Neural crest cell (in vitro differentiated cells): ENCODE data around the gene GFRA3. TPM values are rescaled to one million over a fixed set of nuclear protein-coding genes. Genes with fewer than 3 reads are reported as not detected.
A peak's percentile ranks its signal among the peaks of the same experiment; 100 is the strongest.
"Not testable (repeated sequence)": the region's sequence is repeated elsewhere in the genome, so short reads cannot be mapped to it uniquely, and the experiment has no call there.

ENCODE experiments used
- DNase-seq: peaks from one replicate; pipeline ENCODE4 v3.0.0; 2021; ENCODE audit warnings: low read depth, mixed read lengths, low spot score
- H3K27ac Mint-ChIP-seq: one replicate; pipeline ENCODE4 v1.8.0; 2021; ENCODE audit warnings: mild to moderate bottlenecking, mixed read lengths; ENCODE audit not compliant: unreplicated experiment
- H3K27me3 Mint-ChIP-seq: 2 replicates; pipeline ENCODE4 v1.8.0; 2021; ENCODE audit warnings: low read depth, mild to moderate bottlenecking, mixed read lengths
- H3K36me3 Mint-ChIP-seq: 2 replicates; pipeline ENCODE4 v1.8.0; 2021; ENCODE audit warnings: low read depth, mild to moderate bottlenecking, mixed read lengths
- H3K4me1 Mint-ChIP-seq: 2 replicates; pipeline ENCODE4 v1.8.0; 2021; ENCODE audit warnings: mixed read lengths
- H3K4me3 Mint-ChIP-seq: one replicate; pipeline ENCODE4 v1.8.0; 2021; ENCODE audit warnings: mild to moderate bottlenecking, mixed read lengths
- H3K9me3 Mint-ChIP-seq: 2 replicates; pipeline ENCODE4 v1.8.0; 2021; ENCODE audit warnings: mixed read lengths
- total RNA-seq: library from RNA; stranded (reverse); gene quantifications from 2 replicates; pipeline ENCODE4 v1.2.1, GENCODE V29; 2021
- TF ChIP-seq, protein P1 (sequence below): fragments of 200-600 bp; sonication (generic); conservative IDR thresholded peaks from 2 replicates; pipeline ENCODE4 v1.5.0; 2021; ENCODE audit warnings: antibody characterized with exemption, mild to moderate bottlenecking

The GFRA3 gene
- total RNA-seq, 1 donor from 2014 or later: 8.5 TPM

DNA sequence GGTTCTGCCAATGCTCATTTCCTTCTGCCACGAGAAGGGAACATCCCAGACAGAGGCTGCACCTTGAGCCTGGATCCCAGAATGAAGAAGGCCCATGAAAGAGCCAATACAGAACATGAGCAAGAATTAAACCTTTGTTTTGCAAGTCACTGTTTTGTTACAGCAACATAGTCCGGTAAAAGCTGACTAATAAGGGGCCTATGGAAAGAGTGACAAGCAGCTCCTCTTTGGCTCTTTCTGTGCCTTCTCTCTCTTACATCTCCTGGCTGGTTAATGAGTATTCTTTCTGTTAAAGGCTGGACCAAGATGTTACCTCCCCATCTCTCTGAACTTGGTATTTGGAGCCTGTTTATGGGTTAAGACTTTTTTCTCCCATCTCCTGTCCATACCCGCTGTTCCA lies 10.8 kb downstream of the GFRA3 start:
- TF ChIP-seq, protein P1, sequence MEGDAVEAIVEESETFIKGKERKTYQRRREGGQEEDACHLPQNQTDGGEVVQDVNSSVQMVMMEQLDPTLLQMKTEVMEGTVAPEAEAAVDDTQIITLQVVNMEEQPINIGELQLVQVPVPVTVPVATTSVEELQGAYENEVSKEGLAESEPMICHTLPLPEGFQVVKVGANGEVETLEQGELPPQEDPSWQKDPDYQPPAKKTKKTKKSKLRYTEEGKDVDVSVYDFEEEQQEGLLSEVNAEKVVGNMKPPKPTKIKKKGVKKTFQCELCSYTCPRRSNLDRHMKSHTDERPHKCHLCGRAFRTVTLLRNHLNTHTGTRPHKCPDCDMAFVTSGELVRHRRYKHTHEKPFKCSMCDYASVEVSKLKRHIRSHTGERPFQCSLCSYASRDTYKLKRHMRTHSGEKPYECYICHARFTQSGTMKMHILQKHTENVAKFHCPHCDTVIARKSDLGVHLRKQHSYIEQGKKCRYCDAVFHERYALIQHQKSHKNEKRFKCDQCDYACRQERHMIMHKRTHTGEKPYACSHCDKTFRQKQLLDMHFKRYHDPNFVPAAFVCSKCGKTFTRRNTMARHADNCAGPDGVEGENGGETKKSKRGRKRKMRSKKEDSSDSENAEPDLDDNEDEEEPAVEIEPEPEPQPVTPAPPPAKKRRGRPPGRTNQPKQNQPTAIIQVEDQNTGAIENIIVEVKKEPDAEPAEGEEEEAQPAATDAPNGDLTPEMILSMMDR: no peak
- Mint-ChIP-seq H3K4me1 (peaks cover 4% of the 10 kb centered on the region), H3K36me3 (no peaks in the 10 kb centered on the region), H3K9me3 (no peaks in the 10 kb centered on the region), H3K27me3 (no peaks in the 10 kb centered on the region), H3K27ac (no peak overlapping the region), H3K4me3 (no peak overlapping the region)
- DNase-seq: no peak

DNA sequence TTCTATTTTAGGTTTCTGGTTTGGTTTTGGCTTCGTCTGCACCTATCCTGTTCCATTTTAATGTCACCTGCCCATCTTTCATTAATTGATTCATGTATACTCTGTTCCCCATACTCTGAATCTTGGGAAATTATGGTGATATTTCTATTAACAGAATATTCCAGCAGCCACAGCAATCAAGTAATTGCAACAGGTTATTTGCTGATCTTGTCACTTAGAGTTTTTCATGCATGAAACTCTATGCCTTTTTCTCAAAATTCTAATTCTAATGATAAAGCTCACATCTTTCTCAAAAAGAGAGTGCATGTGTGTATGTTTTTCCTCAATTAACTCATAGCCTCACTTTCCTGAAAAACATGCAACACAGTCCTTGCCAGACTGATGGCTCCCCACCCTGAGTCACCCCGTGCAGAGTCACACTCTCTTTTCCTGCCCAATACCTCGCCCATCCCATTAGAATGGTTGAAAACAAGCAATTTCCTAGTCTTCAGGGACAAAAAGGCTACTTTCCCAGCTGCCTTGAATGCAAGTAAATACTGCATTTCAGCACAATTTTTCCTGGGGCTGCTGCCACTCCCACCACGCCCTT lies 15.6 kb downstream of the GFRA3 start:
- Mint-ChIP-seq H3K36me3 (no peaks in the 10 kb centered on the region), H3K4me3 (no peak overlapping the region), H3K9me3 (no peaks in the 10 kb centered on the region), H3K27ac (no peak overlapping the region), H3K4me1 (peaks cover 4% of the 10 kb centered on the region), H3K27me3 (no peaks in the 10 kb centered on the region)
- TF ChIP-seq, protein P1: no peak
- DNase-seq: no peak

DNA sequence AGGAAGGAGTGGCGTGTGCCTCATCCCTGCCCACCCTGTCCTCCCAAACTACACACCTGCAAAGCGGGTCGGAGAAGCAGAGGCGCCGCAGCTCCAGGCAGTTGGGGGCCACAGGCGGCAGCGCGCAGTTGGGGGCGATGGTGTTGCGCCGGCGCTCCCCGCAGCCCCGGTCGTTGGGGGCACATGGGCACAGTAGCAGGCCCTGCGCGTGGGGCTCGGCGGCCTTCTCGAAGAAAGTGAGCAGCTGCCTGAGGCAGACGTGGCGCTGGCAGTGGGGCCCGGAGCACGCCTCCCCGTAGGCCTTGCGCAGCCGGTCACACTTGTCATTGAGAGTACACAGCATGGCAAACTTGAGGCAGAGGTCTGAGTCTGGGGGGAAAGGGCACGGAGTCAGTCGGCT lies 16.8 kb downstream of the GFRA3 start:
- Mint-ChIP-seq H3K27ac (no peak overlapping the region), H3K4me3 (no peak overlapping the region), H3K36me3 (no peaks in the 10 kb centered on the region), H3K4me1 (peaks cover 4% of the 10 kb centered on the region), H3K9me3 (no peaks in the 10 kb centered on the region), H3K27me3 (no peaks in the 10 kb centered on the region)
- no peak for DNase-seq
- TF ChIP-seq, protein P1: no peak

DNA sequence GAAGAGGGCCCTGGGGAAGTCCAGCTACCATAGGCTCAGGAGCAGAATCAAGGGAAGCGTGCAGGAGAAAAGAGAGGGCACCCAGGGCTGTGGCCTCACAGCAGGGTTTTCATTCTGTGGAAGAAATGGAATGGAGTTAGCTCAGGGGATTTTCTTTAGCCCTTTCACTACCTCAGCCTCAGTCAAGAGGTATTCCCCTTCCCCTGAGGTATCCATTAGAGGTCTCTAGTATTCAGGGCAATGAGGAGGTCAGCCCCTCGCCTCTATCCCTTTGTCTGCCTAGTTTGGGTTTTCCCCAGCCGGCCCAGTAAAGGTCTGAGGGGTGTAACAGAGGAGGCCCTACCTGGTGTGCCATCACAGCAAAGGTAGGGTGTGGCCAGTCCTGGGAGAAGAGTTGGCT lies 21.5 kb downstream of the GFRA3 start:
- TF ChIP-seq, protein P1: no peak
- Mint-ChIP-seq H3K9me3 (no peaks in the 10 kb centered on the region), H3K27ac (no peak overlapping the region), H3K4me3 (no peak overlapping the region), H3K4me1 (peaks cover 5% of the 10 kb centered on the region), H3K27me3 (no peaks in the 10 kb centered on the region), H3K36me3 (no peaks in the 10 kb centered on the region)
- DNase-seq: no peak

DNA sequence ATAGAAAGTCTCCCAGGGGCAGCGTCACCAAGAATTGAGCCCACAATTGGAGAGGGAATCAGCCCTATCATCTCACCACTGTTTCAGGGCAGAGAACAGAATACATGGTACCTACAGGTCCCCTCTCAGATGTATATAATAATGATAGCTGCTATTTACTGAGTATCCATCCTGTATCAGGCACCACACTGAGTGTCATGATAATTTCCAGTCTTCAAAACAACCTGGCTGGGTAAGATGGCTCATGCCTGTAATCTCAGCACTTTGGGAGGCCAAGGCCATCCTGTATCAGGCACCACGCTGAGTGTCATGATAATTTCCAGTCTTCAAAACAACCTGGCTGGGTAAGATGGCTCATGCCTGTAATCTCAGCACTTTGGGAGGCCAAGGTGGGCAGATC lies 26.6 kb downstream of the GFRA3 start:
- peaks cover 41% of the 10 kb centered on the region for H3K4me1 Mint-ChIP-seq
- H3K36me3 Mint-ChIP-seq, H3K27ac Mint-ChIP-seq, DNase-seq, H3K27me3 Mint-ChIP-seq, H3K4me3 Mint-ChIP-seq, H3K9me3 Mint-ChIP-seq: not testable (repeated sequence)

DNA sequence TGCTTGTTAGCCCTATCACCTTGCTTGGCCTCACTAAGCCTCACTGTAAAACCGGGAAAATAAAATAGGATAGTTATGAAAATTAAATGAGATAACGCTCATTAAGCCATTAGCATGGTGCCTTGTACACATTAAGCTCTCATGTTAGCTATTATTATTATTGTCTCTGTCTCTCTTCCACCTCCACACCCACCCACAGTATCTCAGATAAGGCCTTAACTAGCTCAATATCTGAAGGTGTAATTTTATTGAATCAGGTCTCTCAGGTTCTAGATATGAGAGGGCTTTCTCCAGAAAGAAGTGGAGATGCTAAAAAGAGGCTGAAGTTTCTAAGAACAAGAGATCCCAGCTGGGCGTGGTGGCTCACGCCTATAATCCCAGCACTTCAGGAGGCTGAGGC lies 27.6 kb downstream of the GFRA3 start:
- Mint-ChIP-seq H3K4me3 (peak overlapping the region; percentile 8), H3K9me3 (no peaks in the 10 kb centered on the region), H3K4me1 (peaks cover 49% of the 10 kb centered on the region), H3K36me3 (no peaks in the 10 kb centered on the region), H3K27me3 (peaks cover 5% of the 10 kb centered on the region), H3K27ac (peak overlapping the region; percentile 48)
- no peak for DNase-seq
- TF ChIP-seq, protein P1: no peak
